Testis (tissue), 2 donors: ENCODE results near the gene GSK3A.

Experiments
- CTCF ChIP-seq, 3 experiments: fragments of 450-650 bp in 2 of 3; fragments of 200-600 bp in 1 of 3; sonication (generic) in 1 of 3; IDR thresholded peaks; one replicate each; pipeline ENCODE4 v1.5.1; 2016 to 2019; ENCODE audit warnings: antibody characterized with exemption in 3 of 3, mild to moderate bottlenecking in 2 of 3, moderate library complexity in 1 of 3
- POLR2A ChIP-seq: fragments of 450-650 bp; IDR thresholded peaks from one replicate; pipeline ENCODE4 v1.6.1; 2017; ENCODE audit warnings: antibody characterized with exemption, mild to moderate bottlenecking, moderate library complexity

GRCh38 chr19:42229855-42230351, 12.5 kb downstream of the GSK3A start:
- TF ChIP-seq CTCF (IDR thresholded peaks at IDR 0.05) (no peak), POLR2A (no peak)
